NCI-H2081 (cell line): ENCODE measurements around the gene SLC43A2.
"Not testable (repeated sequence)": the region's sequence is repeated elsewhere in the genome, so short reads cannot be mapped to it uniquely, and the experiment has no call there.

ENCODE experiments used
- DNase-seq, 2 experiments: peaks; one replicate each; lab custom pipeline; 2025; lab: John Stamatoyannopoulos, UW

The SLC43A2 gene

DNA sequence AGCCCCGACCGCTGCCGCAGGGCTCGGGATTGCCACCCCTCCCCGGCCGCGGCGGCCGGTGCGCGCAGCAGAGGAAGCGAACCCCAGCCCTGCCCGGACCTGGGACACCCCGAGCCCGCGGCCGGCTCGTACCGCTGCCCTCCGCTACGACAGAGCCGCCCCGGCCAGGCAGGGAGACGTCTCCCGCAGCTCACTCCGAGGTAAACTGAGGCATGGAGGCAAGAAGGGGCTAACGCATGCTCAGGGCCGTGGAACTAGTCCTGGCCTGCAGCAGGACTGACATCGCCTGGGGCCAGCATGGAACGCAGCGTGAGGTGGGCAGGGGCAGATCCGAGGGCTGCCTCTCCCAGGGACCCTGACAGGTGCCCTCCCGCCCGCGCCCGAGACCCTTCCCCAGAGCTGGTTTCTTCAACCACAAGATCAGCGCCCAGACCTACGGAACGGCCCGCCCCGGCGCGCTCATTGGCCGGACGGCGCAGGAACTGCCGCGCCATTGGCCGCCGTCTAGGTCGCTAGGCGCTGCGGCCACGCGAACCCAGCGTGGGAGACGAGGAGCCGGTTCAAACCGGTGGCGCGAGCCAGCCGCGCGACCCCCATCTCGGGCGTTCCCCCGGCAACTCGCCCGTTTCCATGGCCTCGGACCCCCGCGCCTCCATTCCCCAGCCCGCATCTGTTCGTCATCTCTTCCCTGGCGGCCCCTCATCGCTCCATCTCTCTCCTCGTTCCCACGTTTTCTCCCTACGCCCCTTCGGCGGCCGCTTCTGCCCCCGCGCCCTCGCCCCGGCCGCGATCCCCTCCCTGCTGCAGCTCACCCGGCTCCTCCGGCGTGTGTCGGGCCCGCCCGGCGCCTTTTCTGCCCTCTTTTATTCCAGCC, at the start of gene SLC43A2:
Gene SLC43A2, minus strand, starts transcription at position 853 of the 874 bp plus-strand sequence. CDS start 960 bp downstream, outside the sequence.
- peak; percentile 68 to 81 for DNase-seq

DNA sequence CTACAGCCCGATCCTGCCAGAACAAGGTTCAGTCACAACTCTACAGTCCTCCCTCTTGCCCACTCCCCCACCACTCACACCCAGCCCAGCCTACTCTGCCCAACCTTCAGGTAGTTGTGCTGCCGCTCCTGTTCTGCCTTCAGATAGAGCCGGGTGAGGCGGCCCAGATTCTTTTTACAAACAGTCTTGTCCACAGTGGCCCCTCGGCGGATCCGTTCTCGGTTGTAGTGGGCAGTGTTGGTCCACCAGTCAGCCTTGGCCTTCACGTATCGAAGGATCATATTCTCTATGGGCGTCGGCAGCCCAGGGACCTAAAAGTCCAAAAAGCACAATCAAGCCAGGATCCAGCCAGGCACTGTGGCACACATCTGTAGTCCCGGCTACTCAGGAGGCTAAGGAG, 47.8 kb upstream of the SLC43A2 start:
- no peak for DNase-seq

DNA sequence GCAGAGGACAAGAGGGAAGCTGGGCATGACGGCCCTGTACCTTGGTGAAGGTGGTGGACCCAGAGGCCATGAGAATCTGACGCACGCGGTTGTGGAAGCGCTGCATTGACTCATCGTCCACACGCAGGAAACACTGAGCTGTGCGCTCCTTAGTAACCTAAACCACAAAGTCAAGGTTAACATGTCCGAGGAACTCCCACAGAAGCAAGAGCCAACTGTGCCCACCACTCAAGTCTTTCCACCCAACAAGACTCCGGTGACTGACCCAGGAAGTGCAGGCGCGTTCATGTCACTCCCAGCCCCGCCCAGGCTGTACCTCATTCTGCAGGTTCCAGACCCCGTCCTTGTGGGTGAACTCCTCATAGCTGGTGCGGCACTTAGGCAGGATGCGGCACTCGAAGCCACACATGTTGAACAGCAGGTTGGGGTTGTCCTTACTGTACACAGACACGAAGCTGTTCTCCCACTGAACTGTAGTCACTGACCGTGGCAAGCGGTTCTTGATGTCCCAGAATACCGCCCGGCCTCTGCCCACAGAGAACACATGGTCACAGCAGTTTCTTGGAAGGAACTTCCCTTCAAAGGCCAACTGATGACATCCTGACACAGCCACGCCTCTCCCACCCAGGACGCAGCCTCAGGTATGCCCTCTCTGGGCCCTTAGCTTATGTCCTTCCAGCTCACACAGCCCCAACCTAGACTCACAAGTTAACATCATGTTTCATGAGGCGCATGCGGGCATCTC, 44.6 kb upstream of the SLC43A2 start:
- no peak for DNase-seq

DNA sequence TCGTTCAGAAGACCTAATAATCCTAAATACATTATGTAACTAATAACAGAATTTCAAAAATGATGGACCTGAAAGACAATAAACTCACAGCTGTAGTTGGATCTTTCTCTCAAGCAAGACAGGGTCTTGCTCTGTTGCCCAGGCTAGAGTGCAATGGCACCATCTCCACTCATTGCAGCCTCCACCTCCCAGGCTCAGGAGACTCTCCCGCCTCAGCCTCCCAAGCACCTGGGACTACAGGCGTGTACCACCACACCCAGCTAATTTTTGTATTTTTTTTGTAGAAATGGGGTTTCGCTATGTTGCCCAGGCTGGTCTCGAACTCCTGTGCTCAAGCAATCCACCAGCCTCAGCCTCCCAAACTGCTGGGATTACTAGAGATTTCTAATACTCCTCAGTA, 35.3 kb upstream of the SLC43A2 start:
- DNase-seq: not testable (repeated sequence)

DNA sequence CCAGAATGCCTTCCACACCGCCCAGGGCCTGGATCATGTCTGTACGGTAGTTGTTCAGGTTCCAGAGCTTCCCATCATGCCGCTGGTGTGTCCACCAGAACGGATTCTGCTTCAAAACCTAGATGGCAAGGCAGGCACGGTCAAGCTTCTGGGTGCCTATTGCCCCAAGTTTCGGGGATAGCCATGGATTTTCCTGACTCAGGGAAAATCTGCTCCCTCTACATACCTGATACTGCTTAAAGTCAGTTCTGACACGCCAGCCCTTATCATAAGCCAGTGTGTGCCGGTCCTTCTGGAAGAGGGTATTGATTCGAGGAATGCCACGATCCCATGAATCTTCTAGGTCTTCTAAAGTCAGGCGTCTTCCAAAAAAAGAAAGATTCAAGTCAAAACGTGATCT, 32.4 kb upstream of the SLC43A2 start:
- no peak for DNase-seq

DNA sequence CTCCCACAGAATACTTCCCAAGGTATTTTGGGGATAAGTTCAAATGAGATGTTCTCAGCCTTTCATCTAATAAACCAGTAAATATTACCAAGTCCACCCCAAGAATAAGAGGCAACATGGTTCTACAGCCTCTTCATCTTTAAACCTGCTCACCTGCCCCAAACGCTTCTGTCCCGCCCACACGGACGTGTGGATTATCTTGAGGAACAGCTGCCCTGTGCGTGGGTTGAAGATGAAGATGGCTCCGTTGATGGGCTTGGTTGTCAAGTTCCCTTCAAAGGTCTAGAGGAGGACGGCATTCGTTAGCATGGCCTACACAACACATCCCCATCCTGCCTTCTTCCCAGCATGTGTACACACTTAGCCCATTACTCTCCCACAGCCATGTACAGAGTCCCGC, 29.5 kb upstream of the SLC43A2 start:
- no peak for DNase-seq

DNA sequence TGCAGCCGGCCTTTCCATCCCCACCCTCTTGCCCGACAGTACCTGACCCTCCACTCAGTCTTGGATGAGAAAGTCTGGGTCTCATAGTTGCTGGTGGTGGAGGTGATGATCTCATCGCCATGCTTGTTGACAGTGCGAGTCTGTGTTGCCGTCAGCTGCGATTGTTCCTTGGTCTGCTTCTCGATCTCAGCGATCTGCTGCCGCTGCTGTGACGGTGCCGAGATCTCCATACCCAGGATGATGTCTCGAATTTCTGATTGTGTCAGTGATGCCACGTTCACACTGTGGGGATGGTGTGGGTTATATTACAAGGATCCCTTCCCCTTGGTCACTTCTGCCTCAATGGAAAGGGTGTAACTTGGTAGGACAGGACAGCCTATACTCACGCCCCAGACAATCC, 25.1 kb upstream of the SLC43A2 start:
- DNase-seq: no peak

DNA sequence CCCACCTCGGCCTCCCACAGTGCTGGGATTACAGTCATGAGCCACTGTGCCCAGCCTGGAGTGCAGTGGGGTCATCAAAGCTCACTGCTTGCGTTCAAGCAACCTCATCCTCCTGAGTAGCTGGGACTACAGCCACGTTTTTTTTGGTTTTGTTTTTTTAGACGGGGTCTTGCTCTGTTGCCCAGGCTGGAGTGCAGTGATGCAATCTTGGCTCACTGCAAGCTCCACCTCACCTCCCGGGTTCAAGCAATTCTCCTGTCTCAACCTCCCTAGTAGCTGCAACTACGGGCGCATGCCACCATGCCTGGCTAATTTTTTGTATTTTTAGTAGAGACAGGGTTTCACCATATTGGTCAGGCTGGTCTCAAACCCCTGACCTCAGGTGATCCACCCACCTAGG, 24.2 kb upstream of the SLC43A2 start:
- DNase-seq: not testable (repeated sequence)

DNA sequence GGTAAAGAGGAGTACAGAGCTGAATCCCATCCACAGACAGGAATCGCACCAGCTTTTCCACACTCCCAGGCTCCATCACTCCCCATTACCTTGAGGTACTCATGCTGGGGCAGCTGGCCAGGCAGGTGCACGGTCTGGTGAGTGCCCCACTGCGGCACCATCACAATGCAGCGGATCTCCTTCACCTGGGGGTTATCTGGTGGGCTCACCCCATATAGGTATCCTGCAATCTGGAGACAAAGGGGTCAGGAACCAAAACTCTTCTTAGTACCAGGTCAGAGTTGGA, 22.9 kb upstream of the SLC43A2 start:
- DNase-seq: no peak

DNA sequence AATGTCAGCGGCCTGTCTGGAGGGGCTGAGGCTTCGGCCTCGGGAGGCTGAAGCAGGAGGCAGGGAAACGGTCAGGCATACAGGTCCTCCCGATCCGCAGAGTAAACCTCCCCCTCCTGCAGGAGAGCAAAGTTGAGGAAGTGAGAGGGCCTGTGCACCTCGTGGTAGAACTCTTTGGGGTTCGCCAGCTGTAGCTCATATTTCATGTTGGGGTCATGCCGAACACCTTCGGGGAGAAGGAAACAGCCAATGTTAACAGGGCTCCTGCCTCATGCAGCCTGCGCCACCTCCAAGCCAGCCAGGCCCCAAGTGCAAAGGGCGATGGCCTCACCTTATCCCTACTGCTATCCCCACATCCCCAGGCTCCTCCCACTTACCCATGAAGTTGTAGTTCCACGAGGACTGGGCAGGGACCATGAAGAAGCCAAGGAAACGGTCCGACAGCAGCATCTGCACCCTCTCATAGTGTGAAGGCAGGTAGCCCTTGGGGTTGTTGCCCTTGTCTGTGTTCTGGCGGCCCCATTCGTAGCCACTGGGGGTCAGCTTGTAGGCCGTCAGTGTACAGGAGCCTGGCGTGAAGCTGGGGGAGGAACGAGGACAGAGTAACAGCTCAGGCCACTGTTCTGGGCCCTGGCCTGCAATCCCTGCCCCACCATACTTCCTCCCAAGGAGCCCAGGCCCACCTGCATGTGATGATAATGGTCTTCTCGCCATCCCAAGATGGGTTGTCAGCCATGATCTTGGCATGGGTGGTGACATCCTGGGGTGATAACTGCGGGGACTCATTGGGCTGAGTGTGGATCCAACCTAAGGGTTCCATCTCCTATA, 22.3 kb upstream of the SLC43A2 start:
- DNase-seq: no peak

DNA sequence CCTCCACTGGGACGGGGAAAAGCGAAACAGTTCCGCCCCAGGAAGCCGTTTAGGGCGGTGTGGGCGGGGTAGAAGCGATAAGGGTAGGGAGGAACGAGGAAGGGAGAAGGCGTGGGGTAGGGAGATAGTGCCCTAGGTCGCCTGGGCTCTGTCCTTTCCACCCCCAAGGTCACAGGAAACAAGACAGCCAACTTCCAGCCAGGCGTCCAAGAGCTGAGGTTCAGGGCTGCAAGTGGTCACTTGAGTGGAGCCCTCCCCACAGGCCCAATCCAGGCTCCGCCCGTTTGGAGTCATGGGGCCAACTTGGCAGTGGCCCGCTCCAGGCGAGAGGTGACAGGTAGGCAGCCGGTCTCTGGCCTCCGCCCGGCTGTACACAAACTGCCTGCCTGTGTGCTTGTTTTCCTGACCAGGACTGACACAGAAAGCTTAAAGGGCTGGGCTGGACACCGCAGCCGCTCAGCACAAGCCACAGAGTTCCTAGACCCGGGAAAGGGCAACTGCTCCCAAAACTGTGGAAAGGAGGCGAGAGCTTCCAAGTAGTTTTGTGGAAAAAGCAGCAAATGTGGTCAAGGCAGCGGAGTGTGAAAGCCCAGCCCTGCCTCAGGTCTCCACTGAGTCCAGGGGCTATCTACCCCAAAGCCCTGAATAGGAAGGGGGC, 21.3 kb upstream of the SLC43A2 start, which contains the start of gene RILP:
Gene RILP, minus strand, starts transcription at position 23 of the 658 bp plus-strand sequence. CDS start 62 bp downstream, outside the sequence.
- DNase-seq: no peak

DNA sequence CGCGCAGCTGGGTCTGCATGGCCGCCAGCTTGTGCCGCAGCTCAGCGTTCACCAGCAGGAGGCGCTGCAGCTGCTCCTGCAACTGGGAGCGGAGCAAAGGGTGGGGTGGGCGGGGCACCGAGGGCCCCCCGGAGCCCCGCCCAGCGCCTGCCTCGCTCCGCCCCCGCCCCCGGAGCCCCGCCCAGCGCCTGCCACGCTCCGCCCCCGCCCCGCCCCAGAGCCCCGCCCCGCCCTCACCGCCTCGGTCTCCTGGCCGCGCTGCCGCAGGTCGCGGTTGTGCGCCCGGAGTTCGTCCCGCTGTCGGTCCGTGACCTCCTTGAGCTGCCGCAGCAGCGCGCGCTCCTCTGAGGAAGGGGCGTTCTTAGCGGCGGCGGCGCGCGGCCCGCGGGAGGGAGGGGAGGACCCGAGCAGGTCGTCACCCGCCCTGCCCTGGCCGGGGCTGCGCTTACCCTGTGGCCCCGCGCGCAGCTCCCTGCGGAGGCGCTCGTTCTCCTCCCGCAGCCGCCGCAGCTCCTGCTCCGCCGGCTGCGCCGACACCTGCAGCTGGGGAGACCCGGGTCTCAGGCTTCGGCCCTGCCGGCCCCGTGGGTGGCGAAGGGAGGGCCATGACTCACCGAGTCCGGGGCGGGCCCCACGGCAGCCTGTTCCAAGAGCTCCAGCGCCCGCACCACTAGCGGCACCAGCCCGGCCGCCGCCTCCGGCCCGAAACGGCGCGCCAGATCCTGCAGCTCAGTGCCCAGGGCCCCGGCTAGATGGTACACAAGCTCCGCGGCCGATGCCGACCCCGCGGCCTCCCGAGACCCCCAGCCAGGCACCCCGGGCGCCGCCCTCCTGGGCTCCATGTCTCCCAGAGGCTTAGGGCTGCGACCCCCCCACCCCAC, 20.6 kb upstream of the SLC43A2 start:
- DNase-seq: peak; percentile 71 to 75

DNA sequence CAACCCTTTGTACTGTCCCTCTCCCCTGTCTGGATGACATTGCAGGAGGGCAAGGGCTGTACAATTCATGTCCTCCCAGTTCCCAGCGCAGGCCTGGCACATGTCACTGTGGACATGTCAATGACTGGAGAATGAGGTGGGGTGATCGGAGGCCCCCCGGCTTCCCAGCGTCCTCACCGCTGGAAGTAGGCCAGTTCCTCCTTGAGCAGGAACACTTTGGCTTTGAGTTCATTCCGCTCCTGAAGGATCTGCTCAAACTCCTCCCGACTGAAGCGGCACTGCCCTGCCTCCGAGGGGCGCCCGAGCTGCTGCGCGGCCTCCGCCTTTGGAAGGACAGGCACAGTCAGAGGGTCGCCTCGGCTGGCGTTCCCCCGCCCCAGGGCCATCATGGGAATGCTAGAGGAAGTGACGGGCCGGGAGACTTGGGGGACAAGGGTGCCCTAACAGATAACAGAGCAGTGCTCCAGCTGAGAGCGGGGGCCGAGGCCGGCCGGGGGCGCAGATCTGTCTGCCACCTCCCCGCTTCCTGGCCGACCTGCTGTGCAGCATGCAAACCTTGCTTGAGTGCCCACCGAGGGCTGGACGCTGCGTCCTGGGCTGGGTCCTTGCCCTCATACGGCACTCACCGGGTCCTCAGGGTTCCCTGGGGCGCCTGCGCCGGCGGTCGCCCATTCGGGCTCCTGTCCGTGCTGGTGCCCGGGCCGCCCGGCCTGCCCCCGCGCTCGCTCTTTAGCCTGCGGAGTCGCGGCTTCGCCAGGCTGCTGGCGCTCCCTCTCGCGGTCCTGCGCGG, 19.7 kb upstream of the SLC43A2 start:
- DNase-seq: no peak

DNA sequence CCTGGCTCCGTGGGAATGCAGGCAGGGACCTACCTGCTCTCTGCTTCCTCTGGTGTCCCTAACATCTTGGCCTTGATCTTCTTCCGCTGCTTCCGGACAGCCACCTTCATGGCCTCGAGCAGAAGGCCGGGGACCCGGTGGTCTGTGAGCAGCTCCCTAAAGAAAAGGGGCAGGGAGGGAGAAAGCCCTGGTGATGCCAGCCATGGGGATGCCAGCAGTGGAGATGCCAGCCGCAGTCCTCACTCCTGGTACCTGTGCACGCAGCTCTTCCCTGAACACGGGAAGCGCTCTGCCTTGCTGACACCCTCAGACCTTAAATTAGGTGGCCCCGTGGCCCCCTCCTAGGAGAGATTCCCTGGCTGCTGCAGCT, 19.2 kb upstream of the SLC43A2 start:
- DNase-seq: no peak

DNA sequence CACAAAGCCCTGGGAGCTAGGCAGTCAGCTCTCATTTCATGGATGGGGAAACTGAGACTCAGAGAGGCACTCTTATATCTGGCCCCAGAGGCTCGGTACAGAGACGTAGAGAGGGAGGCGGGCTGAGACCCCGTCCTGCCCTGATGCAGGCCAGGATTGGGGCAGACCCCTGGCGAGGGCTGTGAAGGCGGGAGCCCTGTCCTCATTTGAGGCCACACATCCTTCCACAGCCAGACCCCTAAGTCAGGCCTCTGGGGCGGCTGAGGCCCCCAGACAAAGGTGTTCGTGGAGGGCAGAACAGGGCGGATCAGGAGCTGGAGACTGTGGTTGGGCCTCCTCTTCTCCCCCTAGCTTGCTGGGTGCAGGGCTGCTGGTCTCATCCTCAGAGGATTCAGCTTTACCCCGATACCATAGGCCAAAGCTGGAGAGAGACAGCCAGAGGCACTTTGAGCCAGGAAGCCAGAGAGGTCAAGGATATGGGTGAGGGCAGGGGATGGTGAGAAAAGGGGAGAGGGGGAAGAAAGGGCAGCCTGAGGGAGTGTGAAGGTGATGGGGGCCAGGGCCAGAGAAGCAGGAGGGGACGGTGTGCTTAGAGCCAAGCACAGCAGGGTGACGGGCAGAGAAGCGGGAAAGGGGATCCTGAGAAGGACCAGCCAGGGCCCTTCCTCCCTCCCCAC, 17.7 kb upstream of the SLC43A2 start:
- no peak for DNase-seq

DNA sequence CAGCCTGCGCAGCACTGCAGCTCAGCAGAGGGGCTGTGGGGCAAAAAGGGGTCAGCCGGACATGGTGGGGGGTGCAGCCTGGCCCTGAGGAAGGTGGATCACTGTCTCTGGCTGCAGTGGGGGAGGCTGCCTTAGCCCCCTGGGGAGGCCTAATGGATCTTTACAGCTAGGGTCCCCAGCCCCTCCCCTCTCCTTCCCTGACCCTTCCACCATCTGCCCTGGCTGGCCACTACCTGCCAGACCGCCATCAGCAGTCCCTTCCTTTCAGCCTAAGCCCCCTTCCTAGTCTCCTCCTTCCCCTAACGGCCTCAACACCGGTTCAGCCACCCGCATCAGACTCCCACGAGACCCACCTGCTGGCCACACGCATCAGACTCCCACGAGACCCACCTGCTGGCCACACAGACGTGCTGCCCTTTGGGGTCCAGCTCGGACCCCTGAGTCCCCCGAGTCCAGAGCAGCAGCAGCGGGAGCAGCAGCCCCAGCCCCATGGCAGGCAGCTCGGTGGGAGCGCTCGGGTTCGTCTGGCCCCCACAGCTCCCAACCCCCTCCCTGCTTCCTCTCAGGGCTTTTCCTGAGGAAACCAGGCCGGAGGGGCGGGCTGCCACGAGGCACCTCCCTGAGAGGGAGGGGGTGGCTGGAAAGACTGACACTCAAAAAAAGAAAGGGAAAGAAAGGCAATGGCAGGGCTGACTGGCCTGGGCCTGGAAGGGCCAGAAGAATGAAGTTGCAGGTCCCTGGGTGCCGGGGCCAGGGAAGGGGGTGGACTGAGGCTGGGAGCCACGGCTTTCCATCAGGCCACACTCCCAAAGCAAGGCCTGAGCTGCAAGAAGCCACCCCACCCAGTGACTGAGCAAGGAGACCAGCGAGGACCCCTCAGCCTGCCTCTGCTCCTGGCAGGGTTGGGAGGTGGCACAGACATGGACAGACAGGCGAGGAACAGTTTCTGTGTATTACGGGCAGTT, 16.9 kb upstream of the SLC43A2 start, which contains the start of gene SCARF1:
Gene SCARF1, minus strand, starts transcription at position 526 of the 965 bp plus-strand sequence. Its CDS starts 35 bp downstream, at position 491.
- no peak for DNase-seq

DNA sequence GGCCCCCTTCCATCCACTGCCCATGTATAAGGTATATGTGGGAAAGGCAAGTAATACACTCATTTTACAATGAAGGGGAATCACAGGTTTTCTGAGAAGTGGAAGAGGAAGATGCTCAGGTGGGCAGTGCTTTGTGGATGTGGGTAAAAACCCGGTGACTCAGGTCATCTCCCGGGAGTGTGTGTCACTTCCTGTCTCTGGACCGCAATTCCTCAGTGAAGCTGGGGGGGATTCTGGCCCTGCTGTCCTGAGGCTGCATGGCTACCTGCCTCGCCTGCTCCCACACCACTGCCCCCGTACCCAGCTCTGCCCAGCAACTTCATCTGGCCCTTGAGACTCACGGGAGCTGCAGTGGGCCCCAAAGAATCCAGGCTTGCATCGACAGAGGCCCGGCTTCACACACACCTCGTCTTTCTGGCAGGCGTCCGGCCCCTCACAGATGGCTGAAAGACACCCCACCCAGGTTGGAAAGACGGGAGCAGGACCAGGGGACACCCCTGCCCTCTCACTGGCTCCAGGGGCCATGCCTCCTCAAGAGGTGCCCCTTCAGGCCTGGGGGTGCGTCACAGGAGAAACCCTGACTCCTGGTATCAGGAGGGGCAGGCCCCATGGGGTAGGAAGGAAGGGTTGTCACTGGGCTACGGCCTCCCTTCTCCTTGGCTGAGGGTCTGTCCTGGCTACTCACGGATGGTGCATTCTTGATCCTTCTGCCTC, 16.0 kb upstream of the SLC43A2 start:
- DNase-seq: no peak
